Subcutaneous adipose tissue (tissue), 4 donors: ENCODE results near the gene RAN. TPM values are rescaled to one million over a fixed set of nuclear protein-coding genes. Genes with fewer than 3 reads are reported as not detected.

Source experiments
- total RNA-seq, 4 donors: library from RNA; depleted of rRNA; stranded (reverse); fragments of >200 nt; gene quantifications; one replicate each; pipeline ENCODE4 v1.1.0, GENCODE V29; 2016
- TF ChIP-seq, protein P1 (sequence below): fragments of 450-650 bp; IDR thresholded peaks from one replicate; pipeline ENCODE4 v1.5.1; 2016; ENCODE audit warnings: low read depth, mild to moderate bottlenecking, control low read depth, antibody characterized with exemption, moderate library complexity

RAN gene
- total RNA-seq, result 100 to 1,000 TPM in 2 of 4 donors, 10 to 100 TPM in 2; 82.3 to 237 (median 128) TPM

DNA sequence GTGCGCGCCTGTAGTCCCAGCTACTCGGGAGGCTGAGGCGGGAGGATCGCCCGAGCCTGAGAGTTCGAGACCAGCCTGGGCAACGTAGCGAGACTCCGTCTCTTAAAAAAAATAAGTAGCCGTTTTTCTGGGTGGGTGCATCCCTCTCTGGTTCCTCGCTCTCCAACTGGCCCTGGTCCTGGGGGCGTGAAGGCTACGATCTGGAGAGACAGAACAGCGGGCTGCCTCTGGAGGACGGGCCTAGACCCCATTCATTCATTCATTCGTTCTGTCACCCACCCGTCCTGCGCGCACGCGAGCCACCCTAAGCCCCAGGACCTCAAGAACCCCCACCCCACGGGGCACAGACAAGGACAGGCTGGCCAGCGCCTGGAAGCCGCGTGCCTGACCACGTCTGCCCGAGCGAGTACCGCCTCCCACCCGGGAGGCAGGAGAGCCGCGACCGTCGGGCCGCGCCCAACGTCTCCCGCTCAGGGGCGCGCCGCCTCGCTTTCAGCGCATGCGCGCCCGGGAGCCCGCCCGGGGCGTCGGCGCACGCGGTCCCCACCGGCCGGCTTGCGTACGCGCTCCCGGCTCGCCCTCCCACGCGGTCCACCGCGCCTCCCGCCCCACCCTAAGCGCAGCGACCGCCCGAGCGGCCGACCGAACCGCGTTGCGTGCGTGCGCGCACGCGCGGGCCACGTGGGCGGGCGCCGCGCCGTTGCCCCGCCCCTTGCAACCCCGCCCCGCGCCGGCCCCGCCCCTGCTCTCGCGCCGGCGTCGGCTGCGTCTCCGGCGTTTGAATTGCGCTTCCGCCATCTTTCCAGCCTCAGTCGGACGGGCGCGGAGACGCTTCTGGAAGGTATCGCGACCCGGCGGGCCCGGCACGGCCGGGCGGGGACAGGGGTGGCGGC lies at the start of gene RAN:
TSS of gene RAN (plus strand) at position 781 of the 893 bp plus-strand sequence. CDS start 528 bp downstream, outside the sequence.
- TF ChIP-seq, protein P1, sequence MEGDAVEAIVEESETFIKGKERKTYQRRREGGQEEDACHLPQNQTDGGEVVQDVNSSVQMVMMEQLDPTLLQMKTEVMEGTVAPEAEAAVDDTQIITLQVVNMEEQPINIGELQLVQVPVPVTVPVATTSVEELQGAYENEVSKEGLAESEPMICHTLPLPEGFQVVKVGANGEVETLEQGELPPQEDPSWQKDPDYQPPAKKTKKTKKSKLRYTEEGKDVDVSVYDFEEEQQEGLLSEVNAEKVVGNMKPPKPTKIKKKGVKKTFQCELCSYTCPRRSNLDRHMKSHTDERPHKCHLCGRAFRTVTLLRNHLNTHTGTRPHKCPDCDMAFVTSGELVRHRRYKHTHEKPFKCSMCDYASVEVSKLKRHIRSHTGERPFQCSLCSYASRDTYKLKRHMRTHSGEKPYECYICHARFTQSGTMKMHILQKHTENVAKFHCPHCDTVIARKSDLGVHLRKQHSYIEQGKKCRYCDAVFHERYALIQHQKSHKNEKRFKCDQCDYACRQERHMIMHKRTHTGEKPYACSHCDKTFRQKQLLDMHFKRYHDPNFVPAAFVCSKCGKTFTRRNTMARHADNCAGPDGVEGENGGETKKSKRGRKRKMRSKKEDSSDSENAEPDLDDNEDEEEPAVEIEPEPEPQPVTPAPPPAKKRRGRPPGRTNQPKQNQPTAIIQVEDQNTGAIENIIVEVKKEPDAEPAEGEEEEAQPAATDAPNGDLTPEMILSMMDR, result no peak

- TF ChIP-seq, protein P1, result no peak
Observed at GRCh38 chr12:130825771-130826150, 46.1 kb upstream of the RAN start.

DNA sequence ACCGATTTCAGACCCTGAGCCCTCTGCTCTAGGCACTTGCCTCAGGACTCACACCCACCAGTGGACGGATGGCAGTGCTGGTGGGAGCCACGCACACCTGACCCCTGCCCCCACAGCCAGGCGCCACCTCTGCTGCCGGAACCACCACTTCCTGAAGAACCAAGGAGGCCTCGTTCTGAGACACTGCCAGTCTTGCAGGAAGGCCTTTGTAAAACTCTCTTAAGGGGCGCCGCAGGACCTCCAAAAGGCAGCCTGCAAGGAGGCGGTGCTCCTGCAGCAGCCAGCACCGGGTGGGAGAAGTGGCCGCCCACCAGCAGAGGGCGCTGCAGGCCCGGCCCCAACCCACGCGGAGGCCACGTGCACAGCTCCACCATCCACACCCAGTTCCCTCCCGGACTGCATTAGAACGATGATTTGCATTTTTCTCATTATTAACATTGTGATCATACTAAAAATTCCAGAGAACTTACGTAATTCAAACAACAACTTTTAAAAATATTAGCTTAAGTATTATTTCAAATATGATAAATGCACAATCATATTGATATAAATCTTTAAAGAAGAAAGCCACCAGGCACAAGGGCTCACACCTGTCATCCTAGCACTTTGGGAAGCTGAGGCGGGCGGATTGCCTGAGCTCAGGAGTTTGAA lies 45.6 kb upstream of the RAN start:
- TF ChIP-seq, protein P1, result no peak

- TF ChIP-seq, protein P1, result no peak
Observed at GRCh38 chr12:130827432-130827831, 44.4 kb upstream of the RAN start.

DNA sequence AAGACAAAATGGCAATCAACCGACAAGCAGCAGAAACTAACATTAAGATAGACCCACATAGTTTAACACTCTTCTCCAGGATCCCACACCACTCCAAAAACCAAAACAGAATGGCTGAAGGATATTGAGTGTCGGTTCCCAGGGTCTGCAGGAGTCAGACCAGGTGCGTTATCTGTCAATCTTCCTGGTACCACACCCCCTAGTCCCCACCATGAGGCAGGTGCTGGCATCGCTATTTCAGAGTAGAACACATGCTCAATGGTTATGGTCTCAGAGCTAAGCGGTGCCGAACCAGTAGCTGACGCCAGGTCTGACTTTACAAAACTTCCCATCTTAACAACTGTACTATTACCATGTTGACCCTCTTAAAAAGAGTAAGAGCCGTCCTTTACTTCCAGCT lies 43.0 kb upstream of the RAN start:
- TF ChIP-seq, protein P1, result no peak

GRCh38 chr12:130829391-130830245 lies 42.2 kb upstream of the RAN start:
- TF ChIP-seq, protein P1, result no peak
